Activated CD4-positive, alpha-beta T cell treated with anti-CD3 and anti-CD28 coated beads, Interleukin-2, amount 10 ng/mL, durations not matched to agents 24 days and 14 days (primary cell): ENCODE measurements around the gene CLIC6. TPM values are rescaled to one million over a fixed set of nuclear protein-coding genes. Genes with fewer than 3 reads are reported as not detected.
A peak's percentile ranks its signal among the peaks of the same experiment; 100 is the strongest.

Experiments
- DNase-seq: peaks from one replicate; pipeline ENCODE4 v3.0.0; 2022
- H3K27ac Mint-ChIP-seq: one replicate; pipeline ENCODE4 v1.8.0; 2022; ENCODE audit warnings: mild to moderate bottlenecking, mixed read lengths
- H3K27me3 Mint-ChIP-seq: one replicate; pipeline ENCODE4 v1.8.0; 2022; ENCODE audit warnings: mixed read lengths
- H3K36me3 Mint-ChIP-seq: one replicate; pipeline ENCODE4 v1.8.0; 2022; ENCODE audit warnings: low read depth, mild to moderate bottlenecking, mixed read lengths
- H3K4me1 Mint-ChIP-seq: one replicate; pipeline ENCODE4 v1.8.0; 2021; ENCODE audit warnings: mixed read lengths
- H3K4me3 Mint-ChIP-seq: one replicate; pipeline ENCODE4 v1.8.0; 2022; ENCODE audit warnings: mild to moderate bottlenecking, moderate library complexity, mixed read lengths
- H3K9me3 Mint-ChIP-seq: one replicate; pipeline ENCODE4 v1.8.0; 2021; ENCODE audit warnings: mixed read lengths
- intact Hi-C: fragments of 100-400 bp; cut with micrococcal nuclease; formaldehyde crosslinking; loops from one replicate; pipeline ENCODE4 v1.15.1; 2023
- total RNA-seq: library from RNA; stranded (reverse); gene quantifications from 2 replicates; pipeline ENCODE4 v1.2.3, GENCODE V29; 2022

Gene CLIC6
- total RNA-seq, 1 donor from 2014 or later = not detected

DNA sequence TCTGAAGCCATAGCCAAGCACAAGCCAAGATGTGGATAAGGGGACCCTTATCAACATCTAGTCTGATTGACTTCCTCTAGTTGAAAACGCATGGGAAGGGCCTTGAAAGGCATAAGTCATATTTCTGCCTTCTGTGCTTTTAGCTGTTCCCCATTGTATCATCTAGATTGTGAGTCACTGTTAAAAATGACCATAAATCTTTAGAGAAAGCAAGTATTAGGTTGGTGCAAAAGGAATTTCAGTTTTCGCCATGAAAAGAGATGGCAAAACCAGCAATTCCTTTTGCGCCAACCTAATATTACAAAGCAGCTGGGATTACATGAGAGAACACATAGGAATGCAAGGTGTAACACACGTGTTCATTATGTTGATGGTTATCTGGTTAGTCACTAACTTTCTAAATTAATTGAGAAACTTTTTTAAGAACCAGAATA is 63.6 kb downstream of the CLIC6 start:
- no peak overlapping the region for H3K27ac Mint-ChIP-seq
- no peak overlapping the region for H3K4me3 Mint-ChIP-seq
- H3K36me3 Mint-ChIP-seq = no peaks in the 10 kb centered on the region
- intact Hi-C loops = no loop called here
- H3K4me1 Mint-ChIP-seq = no peaks in the 10 kb centered on the region
- H3K27me3 Mint-ChIP-seq = peaks cover 19% of the 10 kb centered on the region
- no peak for DNase-seq
- peaks cover 4% of the 10 kb centered on the region for H3K9me3 Mint-ChIP-seq

DNA sequence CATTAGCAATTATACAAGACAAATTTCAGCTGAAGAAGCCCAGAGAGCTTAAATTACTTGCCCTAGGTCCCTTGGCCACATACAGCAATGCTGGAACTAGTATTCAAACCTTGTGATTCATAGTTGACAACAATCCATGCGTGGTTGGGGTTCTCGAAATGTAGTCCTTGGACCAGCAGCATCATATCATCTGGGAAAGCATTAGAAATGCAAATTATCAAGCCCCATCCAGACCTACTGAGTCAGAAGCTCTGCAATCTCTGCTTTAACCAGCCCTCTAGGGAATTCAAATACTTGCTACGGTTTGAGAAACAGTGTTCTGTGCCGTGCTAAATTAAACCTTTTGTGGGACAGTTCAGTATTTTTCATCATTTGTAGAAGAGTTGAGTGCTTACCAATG is 65.1 kb downstream of the CLIC6 start:
- Mint-ChIP-seq H3K4me1 (no peaks in the 10 kb centered on the region), H3K4me3 (no peak overlapping the region), H3K36me3 (no peaks in the 10 kb centered on the region), H3K27ac (no peak overlapping the region), H3K27me3 (peaks cover 20% of the 10 kb centered on the region), H3K9me3 (peaks cover 4% of the 10 kb centered on the region)
- DNase-seq = no peak
- intact Hi-C loops = no loop called here

DNA sequence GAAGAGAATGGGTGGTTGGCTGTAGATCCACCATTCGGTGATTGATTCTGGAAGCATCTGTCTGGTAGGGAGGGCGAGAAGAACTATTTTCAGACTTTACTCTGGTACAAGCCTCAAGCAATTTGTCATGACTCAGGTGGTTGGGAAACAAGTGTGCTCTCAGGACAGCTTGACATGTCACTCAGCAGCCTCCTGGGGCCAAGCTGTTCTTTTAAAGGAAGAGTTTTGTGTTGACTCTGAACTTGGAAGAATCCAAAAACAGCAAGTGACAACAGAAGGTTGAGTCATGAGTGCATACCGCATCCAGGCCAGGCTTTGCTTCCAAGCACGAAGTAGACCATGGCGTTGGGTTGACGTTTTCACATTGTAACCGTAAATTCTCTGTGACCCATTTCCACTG is 65.9 kb downstream of the CLIC6 start:
- Mint-ChIP-seq H3K4me3 (no peak overlapping the region), H3K27ac (no peak overlapping the region), H3K9me3 (peaks cover 4% of the 10 kb centered on the region), H3K4me1 (no peaks in the 10 kb centered on the region), H3K27me3 (peaks cover 22% of the 10 kb centered on the region), H3K36me3 (no peaks in the 10 kb centered on the region)
- intact Hi-C loops = no loop called here
- no peak for DNase-seq

DNA sequence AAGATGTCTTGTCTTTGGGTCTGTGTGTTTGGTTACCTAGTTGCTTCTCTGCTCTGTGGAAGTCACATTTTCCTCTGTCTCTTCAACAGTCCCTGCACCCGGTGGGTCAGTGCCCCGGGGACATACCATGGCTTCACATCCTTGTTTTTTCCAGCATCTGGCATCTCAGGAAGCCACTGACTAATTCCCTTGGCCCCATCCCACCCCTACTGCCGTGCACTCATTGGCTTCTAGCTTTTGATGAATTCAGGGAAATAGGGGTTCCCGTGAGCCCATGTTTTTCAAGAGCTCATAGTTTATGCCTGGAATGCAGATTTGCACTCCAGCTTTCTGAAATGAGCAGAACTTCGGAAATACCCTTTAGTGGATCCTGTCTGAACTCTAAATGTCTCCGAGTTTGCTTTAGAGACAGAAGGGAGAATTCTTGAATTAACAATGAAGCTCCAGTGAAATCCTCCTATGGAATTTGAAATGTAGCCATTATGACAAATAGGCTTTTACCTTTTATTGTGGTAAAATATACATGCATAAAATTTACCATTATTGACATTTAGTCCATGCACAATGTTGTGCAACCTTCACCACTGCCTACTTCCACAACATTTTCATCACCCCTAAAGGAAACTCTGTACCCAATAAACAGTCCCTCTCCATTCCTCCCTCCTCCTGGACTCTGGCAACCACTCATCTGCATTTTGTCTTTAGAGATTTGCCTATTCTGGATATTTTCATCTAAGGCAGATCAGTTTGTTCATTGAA is 67.5 kb downstream of the CLIC6 start:
- intact Hi-C loops = no loop called here
- Mint-ChIP-seq H3K4me1 (no peaks in the 10 kb centered on the region), H3K36me3 (no peaks in the 10 kb centered on the region), H3K4me3 (no peak overlapping the region), H3K27me3 (peaks cover 26% of the 10 kb centered on the region), H3K27ac (no peak overlapping the region), H3K9me3 (peaks cover 7% of the 10 kb centered on the region)
- no peak for DNase-seq

DNA sequence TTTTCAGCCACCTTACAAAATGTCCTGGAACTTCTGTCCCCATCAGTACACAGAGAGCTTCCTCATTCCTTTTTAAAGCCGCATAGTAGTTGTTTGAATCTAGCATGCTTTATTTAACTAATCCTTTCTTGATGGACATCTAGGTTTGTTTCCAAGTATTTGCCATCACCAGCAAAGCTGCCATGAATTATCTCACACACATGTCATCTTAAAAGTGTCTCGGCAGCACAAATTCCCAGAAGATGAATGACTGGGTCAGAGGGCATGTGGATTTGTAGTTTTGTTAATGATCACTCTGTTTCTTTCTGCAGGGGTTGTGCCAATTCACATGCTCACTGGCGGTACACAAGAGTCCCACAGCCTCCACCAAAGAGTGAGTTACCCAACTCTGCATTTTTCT is 68.3 kb downstream of the CLIC6 start:
- no peaks in the 10 kb centered on the region for H3K36me3 Mint-ChIP-seq
- H3K4me1 Mint-ChIP-seq = no peaks in the 10 kb centered on the region
- DNase-seq = no peak
- H3K9me3 Mint-ChIP-seq = peaks cover 7% of the 10 kb centered on the region
- peaks cover 24% of the 10 kb centered on the region for H3K27me3 Mint-ChIP-seq
- intact Hi-C loops = no loop called here
- H3K27ac Mint-ChIP-seq = no peak overlapping the region
- no peak overlapping the region for H3K4me3 Mint-ChIP-seq

DNA sequence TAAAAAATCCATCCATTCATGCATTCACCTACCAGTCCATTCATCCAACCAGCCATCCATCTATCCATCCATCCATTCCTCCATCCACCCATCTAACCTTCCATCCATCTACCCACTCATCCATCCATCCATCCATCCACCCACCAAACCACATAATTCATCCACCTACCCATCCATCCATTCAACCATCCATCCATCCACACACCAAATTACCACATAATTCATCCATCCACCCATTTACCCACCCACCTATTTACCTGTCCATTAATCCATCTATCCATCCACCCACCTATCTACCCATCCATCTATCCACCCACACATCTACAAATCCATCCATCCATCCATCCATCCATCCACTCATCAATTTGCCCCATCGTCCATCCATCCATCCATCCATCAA is 71.4 kb downstream of the CLIC6 start:
- H3K4me1 Mint-ChIP-seq = no peaks in the 10 kb centered on the region
- peaks cover 27% of the 10 kb centered on the region for H3K27me3 Mint-ChIP-seq
- no peak overlapping the region for H3K27ac Mint-ChIP-seq
- H3K36me3 Mint-ChIP-seq = no peaks in the 10 kb centered on the region
- peaks cover 7% of the 10 kb centered on the region for H3K9me3 Mint-ChIP-seq
- DNase-seq = no peak
- intact Hi-C loops = no loop called here
- no peak overlapping the region for H3K4me3 Mint-ChIP-seq

DNA sequence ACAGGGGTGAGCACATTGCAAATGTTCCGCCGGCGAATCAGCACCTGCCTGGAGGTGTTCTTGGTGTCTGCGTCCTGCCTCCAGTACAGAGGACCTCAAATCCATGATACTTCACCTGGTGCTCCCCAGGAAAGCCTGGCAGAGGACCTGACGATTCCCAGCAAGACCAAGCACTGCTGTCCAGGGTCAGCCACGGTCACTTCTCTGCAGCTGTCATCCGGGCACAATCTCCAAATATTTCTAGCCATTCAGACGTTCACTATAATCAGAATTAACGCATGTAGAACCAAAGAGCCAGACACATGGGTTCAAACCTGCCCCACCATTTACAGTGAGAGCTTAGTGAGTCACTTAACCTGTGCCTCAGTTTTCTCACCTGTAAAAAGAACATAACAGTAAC is 74.5 kb downstream of the CLIC6 start:
- no peak for DNase-seq
- Mint-ChIP-seq H3K9me3 (peaks cover 7% of the 10 kb centered on the region), H3K27me3 (peaks cover 19% of the 10 kb centered on the region), H3K36me3 (no peaks in the 10 kb centered on the region), H3K4me3 (no peak overlapping the region), H3K27ac (no peak overlapping the region), H3K4me1 (peaks cover 3% of the 10 kb centered on the region)
- intact Hi-C loops = no loop called here

DNA sequence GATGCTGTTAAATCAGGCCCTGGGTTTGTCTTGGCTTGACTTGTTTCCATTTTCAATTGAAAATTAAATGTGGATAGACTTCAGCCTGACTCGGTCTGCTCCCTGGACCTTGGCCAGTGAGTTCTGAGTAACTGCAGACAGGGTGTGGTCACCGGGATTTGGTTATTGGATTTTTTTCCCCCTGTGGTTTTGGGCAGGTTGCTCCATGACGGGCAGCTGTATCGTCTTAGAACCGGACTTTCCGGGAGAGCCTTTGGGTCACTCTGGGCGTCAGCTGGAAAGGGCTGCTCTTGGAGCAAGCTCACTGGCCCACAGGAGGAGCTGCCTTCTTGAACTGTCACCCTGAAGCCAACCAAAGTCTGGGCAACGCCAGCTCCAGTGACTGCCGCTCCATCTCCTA is 75.0 kb downstream of the CLIC6 start:
- Mint-ChIP-seq H3K4me3 (no peak overlapping the region), H3K9me3 (peaks cover 7% of the 10 kb centered on the region), H3K27ac (no peak overlapping the region), H3K36me3 (no peaks in the 10 kb centered on the region), H3K27me3 (peaks cover 18% of the 10 kb centered on the region), H3K4me1 (peaks cover 3% of the 10 kb centered on the region)
- intact Hi-C loops = no loop called here
- DNase-seq = no peak

DNA sequence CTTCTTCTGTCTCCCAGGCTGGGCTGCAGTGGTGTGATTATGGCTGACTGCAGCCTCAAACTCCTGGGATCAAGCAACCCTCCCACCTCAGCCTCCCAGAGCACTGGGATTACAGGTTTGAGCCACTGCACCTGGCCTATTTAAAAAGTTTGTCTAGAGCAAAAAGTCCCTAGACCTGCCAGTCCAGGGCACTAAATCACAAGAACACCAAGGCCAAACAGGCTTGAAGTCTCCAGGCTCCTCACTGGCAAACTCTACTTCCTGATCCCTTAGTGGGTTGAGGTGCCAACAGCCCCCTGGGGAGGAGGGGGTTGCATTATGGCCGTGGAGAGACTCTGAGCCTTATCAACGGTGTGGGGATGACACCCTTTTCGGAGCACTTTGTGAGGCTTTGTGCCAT is 76.0 kb downstream of the CLIC6 start:
- peaks cover 3% of the 10 kb centered on the region for H3K4me1 Mint-ChIP-seq
- no peaks in the 10 kb centered on the region for H3K36me3 Mint-ChIP-seq
- peaks cover 17% of the 10 kb centered on the region for H3K27me3 Mint-ChIP-seq
- H3K4me3 Mint-ChIP-seq = no peak overlapping the region
- no peak overlapping the region for H3K27ac Mint-ChIP-seq
- peaks cover 7% of the 10 kb centered on the region for H3K9me3 Mint-ChIP-seq
- no peak for DNase-seq
- intact Hi-C loops = loop anchor here (1.0 to 5.0 kb wide), 4 partner anchors 142 to 1096 kb away; no protein-coding TSS in a partner anchor

DNA sequence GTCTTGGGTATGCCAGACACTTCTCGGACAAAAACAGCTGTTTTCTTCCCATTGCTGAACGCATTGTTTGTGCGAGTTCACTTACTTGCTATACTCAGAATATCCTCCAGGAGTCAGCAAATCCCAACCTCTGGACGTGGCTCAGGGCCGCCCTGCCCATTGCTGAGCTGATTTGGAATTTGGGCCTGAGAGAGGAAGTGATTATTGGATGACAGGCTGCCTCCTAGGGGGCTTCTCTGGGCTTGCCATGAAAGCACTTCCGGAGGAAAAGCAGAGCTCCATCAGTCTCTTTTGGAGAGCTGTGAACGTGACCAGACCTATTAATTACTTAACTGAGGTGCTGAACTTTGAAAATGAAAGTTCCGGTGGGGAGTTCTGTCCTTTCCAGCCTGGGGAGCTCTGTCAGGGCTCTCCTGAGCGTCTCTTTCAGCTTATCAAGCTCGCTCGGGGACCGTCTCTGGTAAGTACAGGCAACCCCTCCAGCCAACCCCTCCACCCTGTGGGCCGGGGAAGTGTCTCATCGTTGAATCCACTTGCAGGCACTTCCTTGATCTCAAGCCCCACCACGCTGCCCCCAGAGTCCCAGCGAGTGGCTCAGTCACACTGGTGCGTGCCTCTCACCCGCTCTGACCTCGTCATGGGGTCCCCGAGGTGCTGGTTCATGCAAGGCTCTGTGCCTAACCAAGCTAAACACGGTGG is 76.9 kb downstream of the CLIC6 start:
- peak overlapping the region; percentile 52 for H3K4me3 Mint-ChIP-seq
- intact Hi-C loops = loop anchor here (1.0 to 5.0 kb wide), 4 partner anchors 142 to 1095 kb away; no protein-coding TSS in a partner anchor
- peaks cover 18% of the 10 kb centered on the region for H3K27me3 Mint-ChIP-seq
- no peaks in the 10 kb centered on the region for H3K36me3 Mint-ChIP-seq
- peak; percentile 87 for DNase-seq
- no peaks in the 10 kb centered on the region for H3K9me3 Mint-ChIP-seq
- H3K27ac Mint-ChIP-seq = no peak overlapping the region
- peaks cover 3% of the 10 kb centered on the region for H3K4me1 Mint-ChIP-seq

DNA sequence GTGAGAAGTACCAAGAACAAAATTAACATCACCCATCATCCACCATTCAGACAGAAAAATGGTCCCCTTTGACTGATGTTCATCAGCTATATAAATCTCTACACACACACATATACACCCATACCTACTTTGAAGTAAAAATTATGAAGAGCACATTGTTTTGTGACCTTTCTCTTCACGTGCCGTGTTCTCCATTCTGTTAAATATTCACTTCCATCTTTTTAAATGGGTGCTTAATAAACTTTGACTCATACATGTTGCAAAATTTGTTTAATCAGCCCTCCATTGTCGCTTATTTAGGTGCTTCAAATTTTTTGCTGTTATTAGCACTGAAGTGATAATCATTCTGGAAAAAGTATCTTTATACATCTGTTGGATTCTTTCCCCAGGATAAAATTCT is 80.1 kb downstream of the CLIC6 start:
- H3K4me1 Mint-ChIP-seq = peaks cover 3% of the 10 kb centered on the region
- H3K4me3 Mint-ChIP-seq = no peak overlapping the region
- H3K9me3 Mint-ChIP-seq = no peaks in the 10 kb centered on the region
- peaks cover 22% of the 10 kb centered on the region for H3K27me3 Mint-ChIP-seq
- H3K36me3 Mint-ChIP-seq = no peaks in the 10 kb centered on the region
- no peak for DNase-seq
- intact Hi-C loops = loop anchor here (5.0 kb wide), 2 partner anchors 138 to 653 kb away; no protein-coding TSS in a partner anchor
- no peak overlapping the region for H3K27ac Mint-ChIP-seq

DNA sequence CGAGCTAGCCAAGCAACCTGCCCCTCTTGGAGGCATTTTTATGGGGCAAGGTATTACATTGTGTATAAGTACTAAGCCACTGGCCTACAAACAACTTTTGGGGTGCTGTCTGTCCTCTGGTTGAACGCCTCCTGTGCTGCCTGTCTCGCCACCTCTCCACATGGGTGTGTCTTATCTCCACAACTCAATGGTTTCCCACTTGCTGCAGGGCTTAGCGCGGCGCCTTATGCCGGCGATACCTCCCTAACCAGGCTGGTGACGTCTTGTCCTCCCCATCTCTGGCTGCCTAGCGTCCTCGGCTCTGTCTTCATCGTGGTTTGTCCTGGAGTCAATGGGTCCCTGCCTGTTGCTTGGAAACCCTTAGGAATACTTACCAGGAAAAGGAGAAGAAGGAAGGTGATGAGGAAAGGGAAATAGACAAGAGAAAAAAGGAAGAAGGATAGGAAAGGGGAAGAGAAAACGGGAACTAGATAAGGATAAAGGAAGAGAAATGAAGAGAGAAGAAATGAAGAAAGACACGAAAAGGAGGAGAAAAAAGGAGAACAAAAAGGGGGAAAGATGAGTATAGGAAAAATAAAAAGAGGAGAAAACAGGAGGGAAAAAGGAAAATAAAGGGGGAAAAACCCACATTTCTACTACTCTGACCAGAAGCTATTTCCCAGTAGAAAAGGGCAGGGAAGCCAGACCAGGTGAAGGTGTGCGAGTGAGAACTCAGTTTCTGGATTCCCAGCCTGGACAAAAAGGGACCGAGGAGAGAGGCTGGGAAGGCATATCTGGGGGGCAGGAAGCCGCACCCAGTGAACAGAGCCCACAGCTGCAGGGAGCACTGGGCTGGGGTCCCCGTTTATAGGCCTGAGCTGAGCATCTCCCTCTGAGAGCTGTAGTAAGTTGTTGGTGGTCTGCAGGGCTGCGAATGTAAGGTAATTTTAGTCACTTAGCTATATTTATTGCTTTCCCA is 86.2 kb downstream of the CLIC6 start:
- H3K4me1 Mint-ChIP-seq = no peaks in the 10 kb centered on the region
- intact Hi-C loops = no loop called here
- H3K27ac Mint-ChIP-seq = no peak overlapping the region
- DNase-seq = no peak
- no peaks in the 10 kb centered on the region for H3K9me3 Mint-ChIP-seq
- H3K36me3 Mint-ChIP-seq = no peaks in the 10 kb centered on the region
- no peak overlapping the region for H3K4me3 Mint-ChIP-seq
- H3K27me3 Mint-ChIP-seq = peaks cover 27% of the 10 kb centered on the region

DNA sequence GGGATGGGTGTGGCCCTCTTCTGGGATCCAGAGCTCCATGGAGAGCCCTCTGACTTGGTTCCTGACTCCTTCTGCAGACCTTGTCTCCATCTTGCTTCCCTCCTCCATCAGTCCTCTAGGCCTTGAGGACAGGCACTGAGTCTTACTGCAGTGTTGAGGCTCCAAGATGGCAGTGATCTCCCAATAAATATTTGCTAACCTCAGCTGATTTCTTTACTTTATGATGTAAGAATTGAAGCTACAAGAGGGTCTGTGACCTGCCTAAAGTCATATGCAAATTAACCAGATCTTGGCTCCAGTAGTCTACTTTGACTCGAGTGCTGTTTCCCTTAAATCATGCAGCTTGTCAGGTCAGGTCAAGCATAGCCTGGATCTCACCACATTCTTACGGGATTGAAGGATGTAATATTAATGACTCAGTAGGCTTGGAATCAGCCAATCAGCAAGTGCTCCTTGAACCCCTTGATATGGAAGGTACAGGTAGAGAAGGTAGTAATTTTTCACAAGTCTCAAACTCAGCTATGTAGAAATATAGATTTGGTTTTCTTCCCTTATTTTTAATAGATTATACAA is 93.0 kb downstream of the CLIC6 start:
- no peaks in the 10 kb centered on the region for H3K36me3 Mint-ChIP-seq
- no peak for DNase-seq
- H3K4me1 Mint-ChIP-seq = no peaks in the 10 kb centered on the region
- H3K4me3 Mint-ChIP-seq = no peak overlapping the region
- no peak overlapping the region for H3K27ac Mint-ChIP-seq
- intact Hi-C loops = no loop called here
- H3K9me3 Mint-ChIP-seq = peaks cover 6% of the 10 kb centered on the region
- H3K27me3 Mint-ChIP-seq = no peaks in the 10 kb centered on the region
